GM21367 (cell line): ENCODE data around the gene TRIOBP.
A peak's percentile ranks its signal among the peaks of the same experiment; 100 is the strongest.
"Not testable (repeated sequence)": the region's sequence is repeated elsewhere in the genome, so short reads cannot be mapped to it uniquely, and the experiment has no call there.

Experiments
- ATAC-seq: cut with Tn5 transposase; IDR thresholded peaks from one replicate; pipeline ENCODE4 v1.9.1; 2021; ENCODE audit not compliant: unreplicated experiment

TRIOBP gene, protein sequence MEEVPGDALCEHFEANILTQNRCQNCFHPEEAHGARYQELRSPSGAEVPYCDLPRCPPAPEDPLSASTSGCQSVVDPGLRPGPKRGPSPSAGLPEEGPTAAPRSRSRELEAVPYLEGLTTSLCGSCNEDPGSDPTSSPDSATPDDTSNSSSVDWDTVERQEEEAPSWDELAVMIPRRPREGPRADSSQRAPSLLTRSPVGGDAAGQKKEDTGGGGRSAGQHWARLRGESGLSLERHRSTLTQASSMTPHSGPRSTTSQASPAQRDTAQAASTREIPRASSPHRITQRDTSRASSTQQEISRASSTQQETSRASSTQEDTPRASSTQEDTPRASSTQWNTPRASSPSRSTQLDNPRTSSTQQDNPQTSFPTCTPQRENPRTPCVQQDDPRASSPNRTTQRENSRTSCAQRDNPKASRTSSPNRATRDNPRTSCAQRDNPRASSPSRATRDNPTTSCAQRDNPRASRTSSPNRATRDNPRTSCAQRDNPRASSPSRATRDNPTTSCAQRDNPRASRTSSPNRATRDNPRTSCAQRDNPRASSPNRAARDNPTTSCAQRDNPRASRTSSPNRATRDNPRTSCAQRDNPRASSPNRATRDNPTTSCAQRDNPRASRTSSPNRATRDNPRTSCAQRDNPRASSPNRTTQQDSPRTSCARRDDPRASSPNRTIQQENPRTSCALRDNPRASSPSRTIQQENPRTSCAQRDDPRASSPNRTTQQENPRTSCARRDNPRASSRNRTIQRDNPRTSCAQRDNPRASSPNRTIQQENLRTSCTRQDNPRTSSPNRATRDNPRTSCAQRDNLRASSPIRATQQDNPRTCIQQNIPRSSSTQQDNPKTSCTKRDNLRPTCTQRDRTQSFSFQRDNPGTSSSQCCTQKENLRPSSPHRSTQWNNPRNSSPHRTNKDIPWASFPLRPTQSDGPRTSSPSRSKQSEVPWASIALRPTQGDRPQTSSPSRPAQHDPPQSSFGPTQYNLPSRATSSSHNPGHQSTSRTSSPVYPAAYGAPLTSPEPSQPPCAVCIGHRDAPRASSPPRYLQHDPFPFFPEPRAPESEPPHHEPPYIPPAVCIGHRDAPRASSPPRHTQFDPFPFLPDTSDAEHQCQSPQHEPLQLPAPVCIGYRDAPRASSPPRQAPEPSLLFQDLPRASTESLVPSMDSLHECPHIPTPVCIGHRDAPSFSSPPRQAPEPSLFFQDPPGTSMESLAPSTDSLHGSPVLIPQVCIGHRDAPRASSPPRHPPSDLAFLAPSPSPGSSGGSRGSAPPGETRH (N-terminal part only)

DNA sequence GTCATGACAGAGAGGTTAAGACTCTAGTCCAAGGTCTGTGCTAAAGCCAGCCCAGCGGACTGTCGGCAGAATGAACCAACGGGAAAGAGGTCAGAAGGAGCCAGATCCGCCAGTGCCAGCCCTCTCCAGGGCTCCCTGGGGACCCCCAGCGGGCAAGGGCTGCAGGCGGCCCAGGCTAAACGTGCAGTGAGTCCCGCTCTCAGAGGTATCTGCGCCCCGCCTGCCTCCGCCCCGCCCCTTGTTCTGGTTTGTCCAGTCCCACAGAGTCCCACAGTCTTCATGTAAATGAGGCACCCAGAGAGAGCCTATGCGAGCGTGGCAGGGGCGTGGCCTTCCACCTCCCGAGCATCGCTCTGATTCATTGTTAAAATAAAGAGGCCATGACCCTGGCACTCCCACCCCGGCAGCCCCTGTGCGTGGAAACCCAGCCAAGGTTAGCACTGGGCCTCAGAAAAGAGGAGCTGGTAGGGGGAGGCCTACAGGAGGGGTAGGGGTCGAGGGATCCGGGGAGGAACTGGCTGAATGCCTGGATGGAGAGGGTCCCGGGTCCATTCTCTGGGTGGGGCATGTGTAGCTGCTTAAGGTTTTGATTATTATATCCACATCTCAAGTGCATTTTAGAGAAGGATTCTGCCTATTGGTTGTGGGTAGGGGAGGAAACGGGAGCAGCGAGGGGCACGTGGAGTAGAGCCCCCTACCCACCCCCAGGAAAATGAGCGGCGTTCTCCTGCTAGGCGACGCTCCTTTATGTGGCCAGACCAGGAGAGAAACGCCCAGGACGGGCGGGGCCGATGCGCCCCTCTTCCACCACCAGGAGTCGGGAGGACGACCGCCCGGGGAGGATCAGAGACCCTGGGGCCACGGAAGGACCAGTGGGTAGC lies at the start of gene TRIOBP:
TSS of gene TRIOBP (plus strand) at position 392 of the 881 bp plus-strand sequence. CDS start 4,318 bp downstream, outside the sequence.
- ATAC-seq, result peak; percentile 71

DNA sequence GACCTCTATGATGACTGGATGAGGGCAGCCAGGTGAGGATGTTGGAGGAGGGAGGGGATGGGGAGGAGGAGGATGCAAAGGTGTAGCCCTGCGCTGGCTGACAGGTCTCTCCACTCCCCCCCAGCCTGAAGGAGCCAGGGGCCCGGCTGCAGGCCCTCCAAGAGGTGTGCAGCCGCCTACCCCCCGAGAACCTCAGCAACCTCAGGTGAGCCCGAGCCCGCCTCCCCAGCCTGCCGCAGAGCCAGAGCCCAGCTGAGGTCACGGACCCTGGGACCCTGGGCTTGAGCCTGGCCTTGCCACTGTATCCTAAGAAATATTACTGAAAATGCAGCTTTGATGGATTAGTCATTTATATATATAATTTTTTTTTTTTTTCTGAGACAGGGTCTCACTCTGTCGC lies 49.5 kb upstream of the TRIOBP start:
- no peak for ATAC-seq

DNA sequence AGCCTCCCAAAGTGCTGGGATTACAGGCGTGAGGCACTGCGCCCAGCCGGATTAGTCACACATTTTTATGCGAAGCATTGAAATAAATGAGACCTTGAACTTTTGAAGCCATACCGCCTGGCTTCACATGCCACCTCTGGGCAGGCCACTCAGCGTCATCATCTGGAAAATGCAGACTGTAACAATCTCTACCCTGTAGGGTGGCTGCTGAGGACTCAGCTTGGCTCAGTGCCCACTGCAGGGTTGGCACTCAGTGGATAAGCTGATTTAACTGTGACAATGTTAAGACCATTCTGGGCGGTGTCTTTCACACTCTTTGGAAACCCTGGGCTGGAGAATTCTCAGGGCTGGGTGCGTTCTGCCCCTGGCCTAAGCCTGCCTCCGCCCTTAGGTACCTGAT lies 48.9 kb upstream of the TRIOBP start:
- no peak for ATAC-seq

DNA sequence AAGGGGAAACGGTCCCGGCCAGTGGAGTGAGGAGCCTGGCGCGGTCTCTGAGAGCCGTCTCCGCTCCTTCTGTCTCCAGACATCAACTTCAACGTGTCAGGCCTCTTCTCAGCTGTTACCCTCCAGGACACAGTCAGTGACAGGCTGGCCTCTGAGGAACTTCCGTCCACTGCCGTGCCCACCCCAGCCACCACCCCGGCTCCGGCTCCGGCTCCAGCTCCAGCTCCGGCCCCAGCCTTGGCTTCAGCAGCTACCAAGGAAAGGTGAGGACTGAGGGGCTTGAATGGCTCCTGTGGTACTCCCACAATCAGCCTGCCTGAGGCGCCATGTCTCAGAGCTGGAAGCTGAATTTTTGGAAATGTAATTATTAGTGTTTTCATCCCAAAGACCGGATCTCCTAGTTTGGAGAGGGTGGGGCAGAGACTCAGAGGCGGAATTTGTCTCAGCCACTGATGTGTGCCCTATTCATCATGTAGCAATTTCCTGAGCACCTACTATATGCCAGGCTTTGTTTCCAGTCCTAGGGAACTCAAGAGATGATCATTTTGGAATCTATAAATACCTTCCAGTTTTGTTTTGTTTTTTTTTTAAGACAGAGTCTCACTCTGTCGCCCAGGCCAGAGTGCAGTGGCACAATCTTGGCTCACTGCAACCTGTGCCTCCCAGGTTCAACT lies 46.2 kb upstream of the TRIOBP start:
- no peak for ATAC-seq

DNA sequence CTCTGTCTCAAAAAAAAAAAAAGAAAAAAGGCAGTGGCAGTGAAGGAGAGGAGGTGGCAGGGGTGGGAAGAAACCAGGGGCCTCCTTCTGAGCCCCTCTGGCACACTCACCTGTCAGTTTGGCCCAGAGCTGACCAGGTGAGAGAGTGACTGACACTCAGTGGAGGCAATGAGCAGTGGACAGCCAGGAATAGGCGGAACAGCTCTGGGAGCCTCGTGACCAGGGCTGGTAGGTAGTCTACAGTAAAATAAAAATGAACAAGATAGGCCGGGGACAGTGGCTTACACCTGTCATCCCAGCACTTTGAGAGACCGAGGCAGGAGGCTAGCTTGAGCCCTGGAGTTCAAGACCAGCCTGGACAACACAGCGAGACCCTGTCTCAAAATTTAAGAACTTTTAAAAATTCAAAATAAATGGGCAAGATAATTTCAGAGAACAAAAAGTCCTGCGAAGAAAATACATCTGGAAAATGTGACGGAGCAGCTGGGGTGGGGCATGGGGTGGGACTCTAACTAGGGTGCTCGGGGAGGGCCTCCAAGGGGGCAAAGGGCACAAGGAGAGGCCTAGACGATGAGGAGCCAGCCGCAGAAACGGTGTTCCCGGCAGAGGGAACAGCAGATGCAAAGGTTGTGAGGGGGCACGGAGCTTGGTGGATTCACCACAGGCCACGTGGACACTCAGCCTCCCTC lies 42.1 kb upstream of the TRIOBP start:
- ATAC-seq, result no peak

DNA sequence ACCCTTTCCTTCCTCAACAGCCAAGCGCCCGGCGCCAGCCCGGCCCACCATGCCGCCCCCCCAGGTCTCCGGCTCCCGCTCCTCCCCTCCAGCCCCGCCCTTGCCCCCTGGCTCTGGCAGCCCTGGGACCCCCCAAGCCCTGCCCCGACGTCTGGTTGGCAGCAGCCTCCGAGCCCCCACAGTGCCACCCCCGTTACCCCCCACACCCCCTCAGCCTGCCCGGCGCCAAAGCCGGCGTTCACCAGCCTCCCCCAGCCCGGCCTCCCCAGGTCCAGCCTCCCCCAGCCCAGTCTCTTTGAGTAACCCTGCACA lies 41.6 kb upstream of the TRIOBP start:
- no peak for ATAC-seq

DNA sequence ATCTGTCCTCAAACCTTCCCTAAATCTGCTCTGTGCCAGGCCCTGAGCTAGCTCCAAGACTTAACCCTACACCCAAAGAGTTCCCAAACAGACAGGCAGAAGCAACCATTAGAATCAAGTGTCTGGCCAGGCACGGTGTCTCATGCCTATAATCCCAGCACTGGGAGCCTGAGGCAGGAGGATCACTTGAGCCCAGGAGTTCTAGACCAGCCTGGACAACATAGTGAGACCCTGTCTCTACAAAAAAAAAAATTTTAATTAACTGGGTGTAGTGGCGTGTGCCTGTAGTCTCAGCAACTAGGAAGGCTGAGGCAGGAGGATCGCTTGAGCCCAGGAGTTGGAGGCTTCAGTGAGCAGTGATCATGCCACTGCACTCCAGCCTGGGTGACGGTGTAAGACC lies 40.3 kb upstream of the TRIOBP start:
- not testable (repeated sequence) for ATAC-seq

DNA sequence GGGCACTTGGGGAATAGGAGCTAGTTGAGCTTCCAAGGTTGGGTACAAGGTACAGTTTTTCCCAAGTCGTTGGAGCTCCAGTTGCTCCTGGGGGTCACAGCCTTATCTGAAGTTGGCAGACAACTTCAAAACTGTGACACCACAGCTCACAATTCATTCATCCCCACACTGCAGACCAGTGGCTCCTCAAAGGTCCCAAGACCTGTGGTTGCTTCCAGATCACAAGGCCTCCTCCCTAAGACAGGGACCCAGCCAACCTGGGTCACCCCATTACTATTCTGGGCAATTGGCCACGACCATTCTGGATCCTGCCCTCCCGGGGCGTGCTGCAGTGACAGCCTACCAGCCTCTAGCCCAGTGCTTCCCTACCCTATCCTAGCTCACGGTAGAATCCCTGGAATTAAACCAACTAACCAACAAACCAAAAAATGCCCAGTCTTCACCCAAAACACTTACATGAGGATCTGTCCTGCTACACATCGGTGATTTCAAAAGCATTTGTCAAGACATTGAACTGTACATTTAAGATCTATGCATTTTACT lies 39.2 kb upstream of the TRIOBP start:
- ATAC-seq, result no peak

DNA sequence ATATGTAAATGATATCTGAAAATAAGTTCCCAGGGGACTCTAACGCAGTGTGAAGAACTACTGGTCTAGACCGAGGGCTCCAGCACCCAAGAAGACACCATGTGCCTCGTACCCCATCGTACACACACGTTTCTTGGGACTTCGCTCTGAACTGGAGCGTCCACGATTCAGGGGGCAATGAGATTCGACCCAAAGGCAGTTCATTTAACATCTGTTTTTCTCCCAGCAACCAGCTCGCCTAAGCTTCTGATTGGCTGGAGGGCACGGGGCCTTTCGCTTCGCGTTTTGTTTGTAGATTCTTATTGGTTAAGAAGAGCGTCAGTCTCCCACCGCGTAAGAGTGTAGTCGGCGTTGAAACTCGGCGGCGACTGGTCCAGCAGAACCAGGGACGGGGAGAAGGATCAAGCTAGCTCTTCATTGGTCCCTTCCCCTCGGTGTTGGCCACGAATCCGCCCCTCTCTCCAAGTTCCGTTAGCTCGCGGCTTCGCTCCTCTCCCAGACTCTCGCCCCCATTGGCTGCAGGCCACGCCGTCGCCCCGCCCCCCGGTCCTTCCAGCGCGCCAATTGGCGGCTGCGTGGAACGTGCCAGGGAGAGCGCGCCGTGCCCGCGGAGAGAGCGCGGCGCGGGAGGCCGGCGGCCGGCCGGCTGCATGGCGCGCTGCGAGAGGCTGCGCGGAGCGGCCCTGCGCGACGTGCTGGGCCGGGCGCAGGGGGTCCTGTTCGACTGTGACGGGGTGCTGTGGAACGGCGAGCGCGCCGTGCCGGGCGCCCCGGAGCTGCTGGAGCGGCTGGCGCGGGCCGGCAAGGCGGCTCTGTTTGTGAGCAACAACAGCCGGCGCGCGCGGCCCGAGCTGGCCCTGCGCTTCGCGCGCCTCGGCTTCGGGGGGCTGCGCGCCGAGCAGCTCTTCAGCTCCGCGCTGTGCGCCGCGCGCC lies 38.4 kb upstream of the TRIOBP start, which contains the start of gene PDXP:
TSS of gene PDXP (plus strand) at position 591 of the 933 bp plus-strand sequence. CDS start at position 651, 60 bp downstream.
- ATAC-seq, result peak; percentile 69

DNA sequence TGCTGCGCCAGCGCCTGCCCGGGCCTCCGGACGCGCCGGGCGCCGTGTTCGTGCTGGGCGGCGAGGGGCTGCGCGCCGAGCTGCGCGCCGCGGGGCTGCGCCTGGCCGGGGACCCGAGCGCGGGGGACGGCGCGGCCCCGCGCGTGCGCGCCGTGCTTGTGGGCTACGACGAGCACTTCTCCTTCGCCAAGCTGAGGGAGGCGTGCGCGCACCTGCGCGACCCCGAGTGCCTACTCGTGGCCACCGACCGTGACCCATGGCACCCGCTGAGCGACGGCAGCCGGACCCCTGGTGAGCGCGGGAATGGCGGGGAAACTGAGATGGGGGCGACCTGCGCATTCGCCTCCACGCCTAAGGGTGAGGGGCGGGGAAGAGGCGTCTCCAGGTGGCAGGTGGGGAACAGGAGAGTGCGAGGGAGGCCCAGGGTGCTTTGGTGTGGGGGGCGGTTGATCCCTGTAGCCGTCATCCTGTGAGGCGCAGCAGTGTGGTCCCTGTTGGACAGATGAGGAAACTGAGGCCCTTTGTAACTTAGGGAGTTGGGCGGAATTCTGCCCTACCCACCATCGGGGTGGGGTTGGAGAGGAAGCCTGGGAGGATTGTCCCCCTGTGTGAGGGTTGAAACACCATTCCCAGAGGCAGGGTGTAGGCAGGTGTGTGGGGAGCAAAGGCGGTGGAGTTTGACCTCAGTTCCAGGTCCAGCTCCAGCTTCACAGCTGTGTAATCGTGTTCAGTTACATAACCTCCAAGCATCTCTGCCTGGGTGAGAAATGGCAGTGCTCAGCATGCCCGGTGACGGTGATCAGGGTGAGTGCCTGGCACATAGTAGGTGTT lies 37.6 kb upstream of the TRIOBP start:
- ATAC-seq, result peak; percentile 14

DNA sequence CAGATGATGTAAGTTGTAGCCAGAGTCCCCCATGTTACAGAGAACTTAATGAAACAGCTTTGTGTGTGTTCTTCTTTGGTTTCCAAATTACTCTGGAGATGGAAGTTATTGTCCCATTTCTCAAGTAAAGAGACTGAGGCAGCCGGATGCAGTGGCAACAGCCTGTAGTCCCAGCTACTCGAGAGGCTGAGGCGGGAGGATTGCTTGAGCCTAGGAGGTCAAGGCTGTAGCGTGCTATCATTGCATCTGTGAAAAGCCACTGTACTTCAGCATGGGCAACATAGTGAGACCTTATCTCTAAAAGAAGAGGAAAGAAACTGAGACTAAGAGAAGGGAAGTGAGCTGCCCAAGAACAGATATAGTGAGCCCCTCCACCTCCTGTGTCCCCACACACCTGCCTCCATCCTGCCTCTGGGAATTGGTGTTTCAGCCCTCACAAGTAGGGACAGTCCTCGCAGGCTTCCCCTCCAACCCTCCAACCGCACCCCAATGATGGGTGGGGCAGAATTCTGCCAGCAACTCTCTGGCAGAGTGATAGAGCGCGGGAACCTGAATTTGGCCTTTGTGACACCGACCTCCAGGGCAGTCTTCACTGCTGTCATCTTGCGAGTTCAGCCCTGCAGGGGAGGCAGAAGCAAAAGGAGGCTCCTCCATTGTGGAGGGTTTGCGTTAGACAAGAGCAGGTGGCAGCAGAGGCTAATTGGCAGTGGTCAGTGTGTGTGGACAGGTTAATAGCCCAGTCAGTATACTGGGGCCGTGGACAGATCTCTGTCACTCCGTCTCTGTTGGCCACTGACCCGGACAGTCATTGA lies 36.7 kb upstream of the TRIOBP start:
- ATAC-seq, result no peak

DNA sequence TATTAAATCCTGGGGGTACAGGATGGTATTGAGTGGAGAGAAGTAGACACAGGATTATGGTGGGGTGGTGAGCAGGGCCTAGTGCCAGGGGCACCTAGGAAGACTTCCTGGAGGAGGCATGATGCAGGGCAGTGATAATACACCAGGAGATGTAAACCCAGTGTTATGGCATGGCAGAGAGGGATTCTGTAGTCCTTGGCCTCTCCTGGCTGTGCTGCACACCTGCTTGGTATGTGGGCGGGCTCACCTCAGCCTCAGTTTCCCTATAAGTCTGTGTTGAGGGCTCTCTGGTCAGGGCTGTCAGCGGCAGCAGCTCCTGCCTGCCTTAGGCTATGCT lies 36.2 kb upstream of the TRIOBP start:
- ATAC-seq, result no peak

DNA sequence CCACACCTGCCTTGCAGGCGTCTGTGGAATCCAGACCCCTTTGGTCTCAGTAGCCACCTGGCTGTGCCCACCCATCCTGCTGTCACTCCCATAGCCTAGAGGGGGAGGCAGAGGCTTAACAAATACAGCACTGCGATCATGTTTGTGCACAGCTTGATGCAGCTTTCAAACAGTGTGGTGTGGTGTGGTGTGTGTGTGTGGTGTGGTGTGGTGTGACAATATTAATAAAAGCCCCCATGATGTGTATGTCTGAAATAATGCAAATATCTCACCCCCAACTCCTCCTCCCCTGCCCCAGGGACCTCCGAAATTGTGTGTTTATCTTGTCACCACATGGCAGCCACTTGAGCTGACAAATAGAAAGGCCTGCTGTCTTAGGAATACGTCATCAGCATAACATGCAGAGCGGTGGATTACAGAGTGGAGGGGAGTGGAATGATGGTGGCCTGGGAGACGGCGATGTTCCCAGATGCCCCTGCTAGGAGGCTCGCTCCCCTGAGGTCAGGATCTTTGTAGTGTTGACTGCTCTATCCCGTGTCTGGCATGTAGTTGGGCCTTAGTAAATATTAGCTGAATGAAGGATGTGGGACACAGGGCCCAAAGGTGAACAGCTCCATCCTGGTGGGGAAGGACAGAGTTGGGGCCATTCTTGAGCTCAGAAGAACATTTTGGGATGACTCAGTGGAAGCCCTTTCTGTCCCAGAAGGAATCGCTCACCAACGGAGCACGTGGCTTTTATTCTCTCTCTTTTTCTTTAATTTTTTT lies 35.5 kb upstream of the TRIOBP start:
- no peak for ATAC-seq

DNA sequence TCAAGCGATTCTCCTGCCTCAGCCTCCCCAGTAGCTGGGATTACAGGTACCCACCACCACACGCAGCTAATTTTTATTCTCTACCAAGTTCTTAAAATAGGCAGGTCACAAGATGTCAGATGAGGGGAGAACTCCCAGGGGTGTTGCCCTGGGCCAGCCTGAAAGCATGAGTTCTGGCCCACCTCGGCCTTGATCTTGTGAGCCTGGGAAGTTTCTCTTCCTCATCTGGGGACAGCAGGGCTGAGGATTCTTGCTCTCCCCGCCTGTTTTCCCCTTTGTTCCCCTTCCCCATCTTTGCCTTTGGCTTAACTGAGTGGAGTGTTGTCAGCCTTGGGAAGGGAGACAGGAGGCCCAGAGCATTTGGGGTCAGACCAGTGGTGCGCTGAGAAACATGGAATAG lies 34.8 kb upstream of the TRIOBP start:
- ATAC-seq, result no peak

DNA sequence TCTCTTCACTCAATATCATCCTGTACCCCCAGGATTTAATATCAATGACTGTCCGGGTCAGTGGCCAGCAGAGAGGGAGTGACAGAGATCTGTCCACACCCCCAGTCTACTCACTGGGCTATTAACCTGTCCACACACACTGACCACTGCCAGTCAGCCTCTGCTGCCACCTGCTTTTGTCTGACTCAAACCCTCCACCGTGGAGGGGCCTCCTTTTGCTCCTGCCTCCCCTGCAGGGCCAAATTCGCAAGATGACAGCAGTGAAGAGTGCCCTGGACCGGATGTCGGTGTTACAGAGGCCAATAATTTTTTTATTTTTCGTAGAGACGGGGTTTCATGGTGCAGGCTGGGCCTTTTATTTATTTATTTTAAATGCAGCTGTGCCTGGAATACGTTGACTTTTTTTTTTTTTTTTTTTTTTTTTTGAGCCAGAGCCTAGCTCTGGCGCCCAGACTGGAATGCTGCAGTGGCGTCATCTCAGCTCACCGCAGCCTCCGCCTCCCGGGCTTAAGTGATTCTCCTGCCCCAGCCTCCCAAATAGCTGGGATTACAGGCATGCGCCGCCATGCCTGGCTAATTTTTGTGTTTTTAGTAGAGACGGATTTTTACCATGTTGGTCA lies 33.2 kb upstream of the TRIOBP start:
- no peak for ATAC-seq
